ENCODE data around the gene MAP3K21. TPM values are rescaled to one million over a fixed set of nuclear protein-coding genes. Genes with fewer than 3 reads are reported as not detected.
A peak's percentile ranks its signal among the peaks of the same experiment; 100 is the strongest.

The MAP3K21 gene
- polyA plus RNA-seq, 1 of the 3 experiments (the other 2 are of a cell fraction) = 0.33 TPM

DNA sequence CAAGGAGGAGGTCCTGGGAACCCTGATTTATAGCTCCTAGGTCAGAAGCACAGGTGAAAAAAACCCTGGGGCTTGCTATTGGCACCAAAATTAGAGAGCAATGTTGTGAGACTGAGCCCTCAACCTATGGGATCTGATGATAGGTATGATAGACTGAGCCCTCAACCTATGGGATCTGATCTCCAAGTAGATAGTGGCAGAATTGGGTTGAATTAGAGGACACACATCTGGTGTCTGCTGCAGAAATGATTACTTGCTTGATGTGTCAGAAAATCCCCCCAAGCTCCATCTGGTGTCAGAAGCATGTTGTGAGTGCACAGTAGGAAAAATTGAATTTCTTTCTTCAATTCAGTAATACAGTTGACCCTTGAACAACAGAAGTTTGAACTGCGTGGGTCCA, 62.4 kb downstream of the MAP3K21 start:
- no peak for DNase-seq
- Histone ChIP-seq H3K9me2 (no peaks in the 10 kb centered on the region), H4K20me1 (ENCODE audit: insufficient read depth) (no peaks in the 10 kb centered on the region), H3K36me3 (replicated peaks in 1 of 2; ENCODE audit: control insufficient read depth in 1 of 2, insufficient read depth in 2 of 2, low read length in 1 of 2) (no peaks in the 10 kb centered on the region), H3K4me1 (ENCODE audit: control insufficient read depth in 1 of 2, insufficient read depth in 2 of 2, low read depth in 1 of 2, low read length in 1 of 2) (peaks cover 0 to 7% of the 10 kb centered on the region in 2 experiments; a peak in 1 of 4 replicates), H3K9me3 (no peaks in the 10 kb centered on the region), H3K4me3 (ENCODE audit: low read depth in 2 of 2, low read length in 1 of 2) (no peak overlapping the region), H2AFZ (ENCODE audit: low read depth) (no peak overlapping the region), H3K27ac (ENCODE audit: low read depth in 2 of 2, low read length in 1 of 2) (no peak overlapping the region), H3K79me2 (ENCODE audit: insufficient read depth) (no peaks in the 10 kb centered on the region), H3F3A (replicated peaks; ENCODE audit: insufficient read depth) (no peaks in the 10 kb centered on the region), H3K27me3 (ENCODE audit: insufficient read depth) (peaks cover 7% of the 10 kb centered on the region; the same call in 1 of the 2 replicates), H3K4me2 (no peak overlapping the region), H3K9ac (no peak overlapping the region)
- ChIA-PET POLR2A (no interaction called here), CTCF (interaction anchor here (0.6 to 2.8 kb wide), 14 partner anchors 11 to 743 kb away, joined by 3 to 17 read pairs (median 5); no protein-coding TSS in a partner anchor)
- WGBS (ENCODE audit: low lambda C conversion rate) = 22% methylated on average over 1 of the region's 1 CpG
- TF ChIP-seq GATA2 (CRISPR knock-in tag; IDR thresholded peaks at IDR 0.05) (peak; percentile 65), EP300 (IDR thresholded peaks at IDR 0.05; ENCODE audit: borderline replicate concordance in 1 of 2, low read depth in 1 of 2, low read length in 1 of 2) (peak in 1 of 2 experiments; percentile 20; a peak in 1 of 4 replicates), NRF1 (IDR thresholded peaks at IDR 0.05; ENCODE audit: low read depth, low read length) (no peak), RAD21 (IDR thresholded peaks at IDR 0.05; ENCODE audit: low read length) (no peak)

DNA sequence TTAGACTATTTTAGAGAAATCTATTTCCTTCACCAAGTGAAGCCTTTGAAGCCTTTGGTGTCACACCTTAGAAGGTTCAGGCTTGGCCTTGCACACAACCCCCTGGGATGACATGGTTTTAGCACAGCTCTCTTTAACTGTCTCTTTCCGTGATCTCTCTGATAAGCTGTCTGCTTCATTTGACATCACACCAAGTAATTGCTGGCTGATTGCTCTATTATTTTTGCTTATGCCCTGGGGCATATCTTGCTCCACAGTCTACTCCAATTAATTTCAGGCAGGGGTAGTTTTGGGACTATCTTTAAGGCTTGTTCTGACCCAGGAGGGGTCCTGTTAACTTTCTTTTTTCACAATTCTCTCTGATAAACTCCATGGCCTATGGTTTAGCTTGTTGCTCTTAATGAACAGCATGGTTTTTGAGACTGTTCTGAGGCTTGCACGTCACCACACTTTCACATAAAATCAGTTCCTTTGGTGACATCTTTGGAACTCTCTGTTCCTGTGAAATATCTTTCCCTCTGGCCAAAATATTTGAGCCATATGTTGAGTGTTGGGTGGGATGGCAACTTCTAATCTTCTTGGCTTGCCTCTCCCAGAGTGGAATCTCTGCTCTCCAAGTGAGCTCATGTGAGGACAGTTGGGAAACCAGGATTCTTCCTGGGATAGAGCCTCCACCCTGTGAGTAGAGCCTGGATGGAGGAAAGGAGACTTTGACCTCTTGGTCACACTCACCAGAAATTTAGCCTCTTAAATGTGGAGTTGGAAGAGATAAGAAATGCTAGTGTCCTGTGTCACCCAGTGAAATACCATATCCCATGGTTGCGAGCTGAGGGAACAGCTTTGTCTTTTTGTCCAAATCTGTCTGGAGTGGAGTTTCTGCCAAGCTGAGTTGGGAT, 63.6 kb downstream of the MAP3K21 start:
- Histone ChIP-seq H3K4me2 (no peak overlapping the region), H3F3A (replicated peaks; ENCODE audit: insufficient read depth) (no peaks in the 10 kb centered on the region), H3K9me2 (no peaks in the 10 kb centered on the region), H3K36me3 (replicated peaks in 1 of 2; ENCODE audit: control insufficient read depth in 1 of 2, insufficient read depth in 2 of 2, low read length in 1 of 2) (no peaks in the 10 kb centered on the region), H3K27ac (ENCODE audit: low read depth in 2 of 2, low read length in 1 of 2) (no peak overlapping the region), H3K79me2 (ENCODE audit: insufficient read depth) (no peaks in the 10 kb centered on the region), H3K4me3 (ENCODE audit: low read depth in 2 of 2, low read length in 1 of 2) (no peak overlapping the region), H3K4me1 (ENCODE audit: control insufficient read depth in 1 of 2, insufficient read depth in 2 of 2, low read depth in 1 of 2, low read length in 1 of 2) (peaks cover 0 to 7% of the 10 kb centered on the region in 2 experiments; a peak in 1 of 4 replicates), H3K9ac (no peak overlapping the region), H4K20me1 (ENCODE audit: insufficient read depth) (no peaks in the 10 kb centered on the region), H3K27me3 (ENCODE audit: insufficient read depth) (peaks cover 7% of the 10 kb centered on the region; the same call in 1 of the 2 replicates), H3K9me3 (no peaks in the 10 kb centered on the region), H2AFZ (ENCODE audit: low read depth) (no peak overlapping the region)
- 59% methylated on average over 3 of the region's 3 CpGs for WGBS (ENCODE audit: low lambda C conversion rate)
- POLR2A ChIA-PET = no interaction called here
- DNase-seq = no peak
- CTCF ChIA-PET = interaction anchor here (0.7 to 3.2 kb wide), 16 partner anchors 9 to 919 kb away, joined by 3 to 17 read pairs (median 4); no protein-coding TSS in a partner anchor
- TF ChIP-seq JUND (IDR thresholded peaks at IDR 0.05) = no peak
- TF ChIP-seq GATA2 (CRISPR knock-in tag; IDR thresholded peaks at IDR 0.05) = peak; percentile 33; the same call in 1 of the 2 replicates

DNA sequence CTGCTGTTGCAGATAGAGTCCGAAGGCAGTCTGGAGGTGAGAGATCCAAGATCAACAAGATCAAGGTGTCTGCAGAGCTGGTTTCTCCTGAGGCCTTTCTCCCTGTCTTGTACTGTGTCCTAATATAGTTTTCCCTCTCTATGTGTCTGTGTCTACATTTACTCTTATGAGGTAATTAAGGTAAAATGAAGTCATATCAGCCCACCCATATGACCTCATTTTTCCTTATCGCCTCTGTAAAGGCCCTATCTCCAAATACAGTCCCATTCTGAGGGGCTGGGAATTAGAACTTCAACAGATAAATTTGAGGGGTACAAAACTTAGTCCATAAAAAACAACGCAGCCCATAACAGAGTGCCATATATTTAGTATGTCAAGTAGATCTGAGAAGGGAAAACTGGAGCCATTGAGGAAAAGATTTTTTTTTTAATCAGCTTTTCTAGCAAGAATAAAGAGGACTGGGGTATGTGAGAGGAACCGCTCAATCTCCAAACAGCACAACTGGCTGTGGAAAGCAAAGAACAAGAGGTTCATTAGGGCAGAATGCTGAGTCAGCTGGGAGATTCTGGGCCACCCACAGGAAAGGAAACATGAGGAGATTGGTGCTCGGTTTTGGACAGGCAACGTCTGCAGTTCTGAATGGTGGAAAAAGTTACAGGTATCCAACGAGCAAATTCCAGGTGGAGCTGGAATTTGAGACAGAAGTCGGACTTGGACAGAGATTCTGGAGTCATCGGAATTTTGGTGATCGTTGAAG, 65.7 kb downstream of the MAP3K21 start:
- WGBS (ENCODE audit: low lambda C conversion rate) = 48% methylated on average over 10 of the region's 10 CpGs
- no peak for DNase-seq
- ChIA-PET POLR2A (no interaction called here), CTCF (interaction anchor here (0.8 to 4.4 kb wide), 13 partner anchors 15 to 917 kb away, joined by 3 to 27 read pairs (median 4); no protein-coding TSS in a partner anchor)
- Histone ChIP-seq H3K9me3 (no peaks in the 10 kb centered on the region), H4K20me1 (ENCODE audit: insufficient read depth) (no peaks in the 10 kb centered on the region), H3K79me2 (ENCODE audit: insufficient read depth) (no peaks in the 10 kb centered on the region), H3K9me2 (no peaks in the 10 kb centered on the region), H3K4me1 (ENCODE audit: control insufficient read depth in 1 of 2, insufficient read depth in 2 of 2, low read depth in 1 of 2, low read length in 1 of 2) (peaks cover 0 to 7% of the 10 kb centered on the region in 2 experiments; a peak in 1 of 4 replicates), H3K4me2 (no peak overlapping the region), H3K4me3 (ENCODE audit: low read depth in 2 of 2, low read length in 1 of 2) (no peak overlapping the region), H3K36me3 (replicated peaks in 1 of 2; ENCODE audit: control insufficient read depth in 1 of 2, insufficient read depth in 2 of 2, low read length in 1 of 2) (no peaks in the 10 kb centered on the region), H3F3A (replicated peaks; ENCODE audit: insufficient read depth) (no peaks in the 10 kb centered on the region), H3K9ac (no peak overlapping the region), H2AFZ (ENCODE audit: low read depth) (no peak overlapping the region), H3K27ac (ENCODE audit: low read depth in 2 of 2, low read length in 1 of 2) (no peak overlapping the region), H3K27me3 (ENCODE audit: insufficient read depth) (peaks cover 7% of the 10 kb centered on the region; the same call in 1 of the 2 replicates)
- no peak for TF ChIP-seq GABPA (IDR thresholded peaks at IDR 0.05; ENCODE audit: low read depth)
- TF ChIP-seq JUND (IDR thresholded peaks at IDR 0.05) = no peak
- TF ChIP-seq RCOR1 (IDR thresholded peaks at IDR 0.05; ENCODE audit: low read length) = no peak
- no peak for TF ChIP-seq MEF2A (IDR thresholded peaks at IDR 0.05; ENCODE audit: borderline replicate concordance, low read depth)
- TF ChIP-seq, protein P1, sequence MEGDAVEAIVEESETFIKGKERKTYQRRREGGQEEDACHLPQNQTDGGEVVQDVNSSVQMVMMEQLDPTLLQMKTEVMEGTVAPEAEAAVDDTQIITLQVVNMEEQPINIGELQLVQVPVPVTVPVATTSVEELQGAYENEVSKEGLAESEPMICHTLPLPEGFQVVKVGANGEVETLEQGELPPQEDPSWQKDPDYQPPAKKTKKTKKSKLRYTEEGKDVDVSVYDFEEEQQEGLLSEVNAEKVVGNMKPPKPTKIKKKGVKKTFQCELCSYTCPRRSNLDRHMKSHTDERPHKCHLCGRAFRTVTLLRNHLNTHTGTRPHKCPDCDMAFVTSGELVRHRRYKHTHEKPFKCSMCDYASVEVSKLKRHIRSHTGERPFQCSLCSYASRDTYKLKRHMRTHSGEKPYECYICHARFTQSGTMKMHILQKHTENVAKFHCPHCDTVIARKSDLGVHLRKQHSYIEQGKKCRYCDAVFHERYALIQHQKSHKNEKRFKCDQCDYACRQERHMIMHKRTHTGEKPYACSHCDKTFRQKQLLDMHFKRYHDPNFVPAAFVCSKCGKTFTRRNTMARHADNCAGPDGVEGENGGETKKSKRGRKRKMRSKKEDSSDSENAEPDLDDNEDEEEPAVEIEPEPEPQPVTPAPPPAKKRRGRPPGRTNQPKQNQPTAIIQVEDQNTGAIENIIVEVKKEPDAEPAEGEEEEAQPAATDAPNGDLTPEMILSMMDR (IDR thresholded peaks at IDR 0.05) = no peak
- TF ChIP-seq SMC3 (IDR thresholded peaks at IDR 0.05; ENCODE audit: low read depth, low read length) = no peak
- TF ChIP-seq, protein P2, sequence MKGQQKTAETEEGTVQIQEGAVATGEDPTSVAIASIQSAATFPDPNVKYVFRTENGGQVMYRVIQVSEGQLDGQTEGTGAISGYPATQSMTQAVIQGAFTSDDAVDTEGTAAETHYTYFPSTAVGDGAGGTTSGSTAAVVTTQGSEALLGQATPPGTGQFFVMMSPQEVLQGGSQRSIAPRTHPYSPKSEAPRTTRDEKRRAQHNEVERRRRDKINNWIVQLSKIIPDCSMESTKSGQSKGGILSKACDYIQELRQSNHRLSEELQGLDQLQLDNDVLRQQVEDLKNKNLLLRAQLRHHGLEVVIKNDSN (IDR thresholded peaks at IDR 0.05; ENCODE audit: borderline replicate concordance, low read depth) = no peak
- no peak for TF ChIP-seq SIN3A (IDR thresholded peaks at IDR 0.05; ENCODE audit: borderline replicate concordance, low read depth, low read length)
- TF ChIP-seq, protein P3, sequence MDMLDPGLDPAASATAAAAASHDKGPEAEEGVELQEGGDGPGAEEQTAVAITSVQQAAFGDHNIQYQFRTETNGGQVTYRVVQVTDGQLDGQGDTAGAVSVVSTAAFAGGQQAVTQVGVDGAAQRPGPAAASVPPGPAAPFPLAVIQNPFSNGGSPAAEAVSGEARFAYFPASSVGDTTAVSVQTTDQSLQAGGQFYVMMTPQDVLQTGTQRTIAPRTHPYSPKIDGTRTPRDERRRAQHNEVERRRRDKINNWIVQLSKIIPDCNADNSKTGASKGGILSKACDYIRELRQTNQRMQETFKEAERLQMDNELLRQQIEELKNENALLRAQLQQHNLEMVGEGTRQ (IDR thresholded peaks at IDR 0.05; ENCODE audit: borderline replicate concordance, low read depth, low read length) = no peak
- no peak for TF ChIP-seq RFX5 (IDR thresholded peaks at IDR 0.05; ENCODE audit: low read length)
- no peak for TF ChIP-seq TCF12 (IDR thresholded peaks at IDR 0.05)
- no peak for TF ChIP-seq TAF1 (IDR thresholded peaks at IDR 0.05; ENCODE audit: borderline replicate concordance, low read depth, low read length)
- TF ChIP-seq RAD21 (IDR thresholded peaks at IDR 0.05; ENCODE audit: low read length) = no peak

Measured in SK-N-SH (cell line).